ENCODE measurements around the gene CCDC174. TPM values are rescaled to one million over a fixed set of nuclear protein-coding genes. Genes with fewer than 3 reads are reported as not detected.
"Not testable (repeated sequence)": the region's sequence is repeated elsewhere in the genome, so short reads cannot be mapped to it uniquely, and the experiment has no call there.

The CCDC174 gene
- polyA plus RNA-seq, 3 donors: 32.4 to 41.3 (median 36.3) TPM

DNA sequence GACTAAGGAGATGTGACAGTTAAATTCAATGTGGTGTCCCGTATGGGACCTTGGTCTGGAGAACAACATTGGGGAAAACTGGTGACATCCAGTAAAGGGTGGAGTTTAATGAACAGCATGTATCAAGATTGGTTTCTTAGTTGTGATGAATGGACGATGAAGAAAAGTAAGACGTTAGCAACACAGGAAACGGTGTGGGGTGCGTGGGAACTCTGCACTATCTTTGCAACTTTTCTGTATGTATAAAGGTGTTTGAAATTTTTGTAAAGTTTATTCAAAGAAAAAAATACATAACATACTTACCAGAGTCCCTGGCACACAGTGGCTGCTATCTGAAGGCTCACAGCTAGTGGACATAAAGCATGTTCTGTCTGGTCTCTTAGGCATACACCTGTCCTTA is 6.1 kb upstream of the CCDC174 start:
- no peak for DNase-seq (ENCODE audit: extremely low read depth in 1 of 11, low read depth in 9 of 11, low spot score in 4 of 11)

DNA sequence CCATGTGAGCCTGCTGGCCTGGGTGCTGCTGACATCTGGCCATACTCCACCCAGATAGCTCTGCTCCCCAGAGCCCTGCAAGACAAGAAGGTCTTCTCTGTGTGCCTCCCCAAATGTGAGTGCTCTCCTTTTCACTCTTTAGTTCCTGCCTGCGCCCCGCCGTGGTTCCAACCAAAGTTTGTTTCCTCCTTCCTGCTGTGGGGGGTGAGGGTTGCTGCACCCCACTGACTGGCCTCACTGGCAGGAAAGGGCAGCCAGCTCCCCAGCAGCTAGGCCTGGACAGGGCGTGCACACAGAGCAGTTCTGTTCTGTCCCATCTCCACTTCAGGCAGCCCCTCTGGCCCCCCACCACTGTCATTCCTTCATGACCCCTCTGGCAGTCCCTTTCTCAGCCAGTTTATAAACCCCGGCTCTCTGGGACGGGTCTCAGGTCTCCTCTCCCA is 5.4 kb upstream of the CCDC174 start:
- no peak for DNase-seq (ENCODE audit: extremely low read depth in 1 of 11, low read depth in 9 of 11, low spot score in 4 of 11)

DNA sequence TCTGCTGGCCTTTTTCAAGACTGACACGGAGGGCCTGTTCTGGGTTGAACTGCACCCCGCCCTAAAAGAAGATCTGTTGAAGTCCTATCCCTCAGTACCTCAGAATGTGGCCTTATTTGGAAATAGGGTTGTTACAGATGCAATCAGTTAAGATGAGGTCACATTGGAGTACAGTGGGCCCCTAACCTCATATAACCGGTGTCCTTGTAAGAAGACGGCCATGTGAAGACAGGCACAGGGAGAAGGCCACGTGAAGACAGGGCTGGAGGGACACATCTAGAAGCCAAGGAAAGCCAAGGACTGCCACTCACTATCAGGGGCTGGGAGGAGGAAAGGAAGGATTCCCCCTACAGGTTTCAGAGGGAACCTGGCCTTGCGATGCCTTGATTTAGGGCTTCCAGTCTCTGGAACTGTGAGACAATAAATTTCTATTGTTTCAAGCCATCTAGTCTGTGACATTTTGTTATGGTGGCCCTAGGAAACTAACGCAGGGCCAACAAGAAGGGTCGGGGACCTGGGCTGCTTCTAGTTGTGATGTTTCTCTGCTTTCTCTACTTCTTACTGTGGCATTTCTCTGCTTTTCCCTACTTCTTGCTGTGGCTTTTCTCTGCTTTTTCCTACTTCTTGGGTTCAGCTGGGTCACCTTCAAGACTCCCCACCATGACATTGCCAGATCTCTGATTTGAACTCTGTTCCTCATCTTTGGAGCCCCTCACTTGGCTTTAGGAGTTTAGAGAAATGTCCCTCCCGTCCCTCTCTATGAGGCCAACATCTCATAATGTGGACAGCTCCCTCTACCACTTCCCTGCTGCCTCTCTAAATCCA is 4.8 kb upstream of the CCDC174 start:
- DNase-seq (ENCODE audit: extremely low read depth in 1 of 11, low read depth in 9 of 11, low spot score in 4 of 11): no peak

DNA sequence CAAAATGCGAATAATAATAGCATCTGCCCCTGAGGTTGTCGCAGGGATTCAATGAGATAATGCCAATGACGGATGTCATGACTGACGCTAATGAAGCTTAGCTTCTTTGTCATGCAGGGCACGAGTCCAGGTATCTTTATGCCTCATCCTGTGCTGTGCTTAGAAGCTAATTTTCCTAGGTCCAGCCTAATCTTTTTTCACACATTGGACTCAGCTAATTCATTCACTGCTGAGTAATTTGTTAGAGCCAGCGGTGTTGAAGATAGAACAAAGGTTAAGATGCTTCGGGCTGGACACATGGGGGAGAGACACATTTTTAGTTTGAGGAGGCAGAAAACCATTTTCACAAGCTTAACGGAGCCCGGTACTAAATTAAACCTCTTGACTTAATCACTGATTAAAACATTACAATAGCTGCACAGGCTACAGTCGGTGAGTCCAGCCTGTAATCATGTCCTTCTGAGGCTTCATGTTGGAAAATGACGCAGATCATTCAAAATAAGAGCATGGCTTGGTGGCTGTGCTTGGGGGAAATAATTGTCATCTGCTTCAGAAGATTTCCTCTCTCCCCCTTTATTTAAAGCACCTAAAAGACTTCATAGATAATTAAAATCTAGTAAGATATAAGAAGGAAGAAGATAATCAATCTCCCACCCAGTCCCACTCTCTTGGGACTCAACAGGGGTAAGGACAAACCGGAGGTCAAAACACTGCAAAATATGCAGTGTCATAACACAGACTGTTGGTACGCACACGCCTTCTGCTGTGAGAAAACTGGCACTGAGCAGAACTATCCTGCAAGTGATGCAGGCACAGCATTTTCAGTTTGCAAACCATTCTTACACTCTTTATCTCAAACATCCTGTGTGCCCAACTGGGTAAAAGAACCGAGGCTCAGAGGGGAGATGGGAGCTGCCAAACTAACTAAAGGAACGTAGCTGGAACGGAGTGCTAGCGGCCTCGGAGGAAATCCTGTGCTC is 3.3 kb upstream of the CCDC174 start:
- DNase-seq (ENCODE audit: extremely low read depth in 1 of 11, low read depth in 9 of 11, low spot score in 4 of 11): no peak

DNA sequence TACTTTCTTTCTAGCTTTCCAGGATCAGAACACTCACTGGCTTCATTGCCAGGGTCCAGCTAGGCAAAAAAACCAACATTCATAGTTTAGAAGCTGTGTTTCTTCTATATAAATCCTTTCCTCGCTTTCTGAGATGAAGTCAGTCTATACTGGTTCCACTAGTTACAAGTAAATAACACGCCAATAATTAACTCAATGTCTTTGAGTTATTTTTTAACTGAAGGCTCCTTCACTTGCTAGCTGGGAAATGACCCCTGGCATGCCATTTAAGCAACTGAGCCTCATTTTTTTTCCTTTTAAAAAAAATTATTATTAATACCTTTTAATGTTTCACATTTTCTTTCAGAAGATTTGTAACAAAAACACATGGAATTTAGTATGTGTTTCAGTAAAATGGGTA is 2.1 kb upstream of the CCDC174 start:
- DNase-seq (ENCODE audit: extremely low read depth in 1 of 11, low read depth in 9 of 11, low spot score in 4 of 11): peak in 4 of 11 donors; percentile 46 to 79 (median 51)

DNA sequence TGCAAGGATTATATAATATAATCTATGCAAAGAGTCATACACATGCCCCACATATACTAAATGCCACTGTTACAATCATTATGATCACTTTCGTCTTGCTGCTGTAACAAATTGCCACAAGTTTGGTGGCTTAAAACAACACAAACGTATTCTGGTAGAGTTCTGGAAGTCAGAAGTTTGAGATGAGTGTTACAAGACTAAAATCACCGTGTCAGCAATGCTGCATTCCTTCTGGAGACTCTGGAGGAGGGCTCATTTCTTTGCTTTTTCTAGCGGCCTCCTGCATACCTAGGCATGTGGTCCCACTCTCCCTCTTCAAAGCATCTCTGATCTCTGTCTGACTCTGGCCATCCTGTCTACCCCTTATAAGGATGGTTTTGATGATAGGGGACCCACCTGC is 1.4 kb upstream of the CCDC174 start:
- DNase-seq (ENCODE audit: extremely low read depth in 1 of 11, low read depth in 9 of 11, low spot score in 4 of 11): no peak

DNA sequence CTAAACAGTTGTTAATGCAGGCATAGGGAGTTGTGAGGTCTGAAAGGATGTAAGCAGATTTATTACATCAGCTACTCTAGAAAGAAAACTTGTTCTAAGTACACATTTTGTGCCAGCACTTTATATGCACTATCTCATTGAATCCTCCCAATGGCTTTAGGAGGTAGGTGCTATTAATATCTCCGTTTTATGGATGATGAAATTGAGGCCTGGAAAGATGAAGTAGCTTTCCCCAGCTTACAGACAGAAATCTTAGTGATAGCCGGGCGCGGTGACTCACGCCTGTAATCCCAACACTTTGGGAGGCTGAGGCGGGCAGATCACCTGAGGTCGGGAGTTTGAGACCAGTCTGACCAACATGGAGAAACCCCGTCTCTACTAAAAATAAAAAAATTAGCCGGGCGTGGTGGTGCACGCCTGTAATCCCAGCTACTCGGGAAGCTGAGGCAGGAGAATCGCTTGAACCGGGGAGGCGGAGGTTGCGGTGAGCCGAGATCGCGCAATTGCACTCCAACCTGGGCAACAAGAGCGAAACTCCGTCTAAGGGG is 872 bp downstream of the CCDC174 start:
- DNase-seq (ENCODE audit: extremely low read depth in 1 of 11, low read depth in 9 of 11, low spot score in 4 of 11): not testable (repeated sequence)

DNA sequence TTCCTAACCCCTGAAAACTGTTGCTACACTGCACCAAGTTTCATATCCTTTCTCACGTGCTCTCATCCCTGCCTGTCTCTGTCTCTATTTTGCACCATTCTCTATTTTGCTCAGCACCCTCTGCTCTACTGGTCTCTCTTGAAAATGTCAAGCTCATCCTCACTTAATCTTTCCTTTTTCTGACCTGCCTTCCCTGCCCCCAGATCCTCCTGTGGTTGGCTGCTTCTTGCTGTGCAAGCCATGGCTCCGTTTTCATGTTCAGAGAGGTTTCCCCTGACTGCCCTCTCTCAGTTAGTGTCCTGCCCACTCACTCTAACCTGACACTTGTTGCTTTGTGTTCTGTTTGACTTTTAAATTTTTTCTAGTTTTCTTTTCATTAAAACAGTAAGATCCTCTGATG is 6.0 kb downstream of the CCDC174 start:
- DNase-seq (ENCODE audit: extremely low read depth in 1 of 11, low read depth in 9 of 11, low spot score in 4 of 11): no peak

DNA sequence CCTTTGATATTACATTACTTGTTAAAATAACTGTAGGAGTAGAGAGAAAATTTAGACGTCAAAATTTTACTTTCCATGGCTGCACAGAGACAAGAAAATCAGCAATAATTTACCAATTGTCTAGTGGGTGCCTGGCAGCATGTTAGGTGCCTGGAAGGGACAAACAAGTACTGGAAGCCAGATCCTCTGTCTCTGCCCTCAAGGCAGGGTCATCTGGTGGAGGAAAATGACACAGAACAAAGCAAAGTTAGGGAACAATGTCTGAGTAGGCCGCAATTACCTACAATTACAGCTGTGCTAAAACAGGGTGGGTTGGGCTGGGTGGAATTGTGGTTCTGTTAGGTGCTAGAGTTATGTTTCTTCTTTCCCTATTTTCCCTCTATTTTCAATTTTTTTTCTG is 7.4 kb downstream of the CCDC174 start:
- no peak for DNase-seq (ENCODE audit: extremely low read depth in 1 of 11, low read depth in 9 of 11, low spot score in 4 of 11)

DNA sequence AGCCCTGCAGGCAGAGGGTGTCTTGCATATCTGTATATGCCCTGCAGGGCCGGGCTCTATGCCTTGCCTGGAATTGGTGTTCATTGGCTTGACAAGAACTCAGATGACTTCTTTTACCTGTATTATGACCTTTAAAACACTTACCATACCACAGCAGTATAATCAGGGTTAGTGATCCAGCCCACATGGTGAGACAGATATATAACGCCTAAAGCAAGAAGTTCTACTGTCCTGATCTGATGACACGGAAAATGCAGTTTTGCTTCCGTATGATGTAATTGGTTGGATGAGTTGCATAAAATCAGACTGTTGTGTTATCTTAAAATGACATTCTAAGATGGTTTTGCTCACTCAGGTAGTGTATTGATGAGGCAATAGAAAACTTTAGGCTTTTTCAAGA is 9.4 kb downstream of the CCDC174 start:
- no peak for DNase-seq (ENCODE audit: extremely low read depth in 1 of 11, low read depth in 9 of 11, low spot score in 4 of 11)

DNA sequence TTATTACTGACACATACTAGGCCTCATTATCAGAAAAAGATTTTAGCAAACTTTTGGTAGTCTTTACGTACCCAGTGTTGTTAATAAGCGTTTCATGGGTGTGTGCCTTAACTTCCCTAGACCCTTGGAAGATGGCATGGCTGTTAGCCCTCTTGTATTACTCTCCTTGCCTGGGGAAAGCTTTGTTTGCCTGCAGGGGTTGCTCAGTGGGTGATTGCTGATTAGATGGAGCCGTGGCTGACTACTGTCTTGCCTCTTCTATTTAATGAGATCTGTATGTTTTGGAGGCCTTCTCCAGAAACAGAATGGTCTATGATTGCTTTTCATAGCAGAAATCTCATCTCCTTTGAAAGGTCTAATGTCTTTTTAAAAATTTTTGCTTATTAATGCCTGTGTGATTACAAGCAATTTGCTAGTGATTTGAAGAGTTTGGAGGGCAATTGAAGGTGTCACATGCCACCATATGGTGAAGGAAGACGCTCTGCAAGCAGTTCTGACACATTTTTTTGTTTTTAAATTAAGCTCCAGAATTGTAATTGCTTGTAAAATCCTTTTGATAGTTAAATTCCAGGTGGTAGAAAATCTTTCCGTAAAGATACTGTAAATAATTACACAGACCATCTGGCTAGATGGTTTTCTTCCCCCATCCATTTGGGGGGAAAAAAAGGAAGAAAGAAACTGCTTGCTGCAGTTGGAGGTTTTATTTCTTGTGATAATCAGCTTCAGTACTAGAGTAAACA is 12.0 kb downstream of the CCDC174 start:
- DNase-seq (ENCODE audit: extremely low read depth in 1 of 11, low read depth in 9 of 11, low spot score in 4 of 11): no peak

DNA sequence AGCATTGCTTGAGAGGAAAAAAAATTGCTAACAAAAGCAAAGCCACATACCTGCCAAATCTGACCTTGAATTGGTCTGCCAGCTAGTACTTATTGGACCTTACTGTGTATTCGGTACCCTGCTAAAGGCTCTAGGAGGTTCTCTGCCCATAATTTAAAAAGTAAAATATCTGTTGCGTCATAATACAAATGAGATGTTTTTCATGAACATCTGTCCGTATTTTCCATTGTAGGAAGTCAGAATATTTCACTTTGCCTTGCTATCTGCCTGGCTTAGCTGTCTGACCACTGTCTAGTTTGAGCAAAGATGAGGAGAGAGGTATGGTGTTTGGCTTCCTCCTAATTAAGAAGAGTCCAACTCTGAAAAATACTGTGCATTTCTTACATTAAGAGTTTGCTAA is 12.6 kb downstream of the CCDC174 start:
- no peak for DNase-seq (ENCODE audit: extremely low read depth in 1 of 11, low read depth in 9 of 11, low spot score in 4 of 11)

DNA sequence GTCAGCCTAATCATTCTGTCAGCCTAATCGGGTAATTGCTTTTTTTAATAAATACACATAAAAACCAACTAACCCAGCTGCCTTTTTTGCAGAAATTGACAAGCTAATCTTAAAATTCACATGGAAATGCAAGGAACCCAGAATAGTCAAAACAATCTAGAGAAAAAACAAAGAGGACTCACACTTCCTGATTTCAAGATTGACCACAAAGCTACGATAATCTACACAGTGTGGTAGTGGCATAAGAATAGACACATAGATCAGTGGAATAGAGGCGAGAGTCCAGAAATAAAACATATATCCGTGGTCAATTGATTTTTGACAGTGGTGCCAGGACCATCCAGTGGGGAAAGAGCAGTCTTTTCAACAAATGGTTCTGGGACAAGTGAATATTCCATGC is 21.0 kb downstream of the CCDC174 start:
- DNase-seq (ENCODE audit: extremely low read depth in 1 of 11, low read depth in 9 of 11, low spot score in 4 of 11): no peak

DNA sequence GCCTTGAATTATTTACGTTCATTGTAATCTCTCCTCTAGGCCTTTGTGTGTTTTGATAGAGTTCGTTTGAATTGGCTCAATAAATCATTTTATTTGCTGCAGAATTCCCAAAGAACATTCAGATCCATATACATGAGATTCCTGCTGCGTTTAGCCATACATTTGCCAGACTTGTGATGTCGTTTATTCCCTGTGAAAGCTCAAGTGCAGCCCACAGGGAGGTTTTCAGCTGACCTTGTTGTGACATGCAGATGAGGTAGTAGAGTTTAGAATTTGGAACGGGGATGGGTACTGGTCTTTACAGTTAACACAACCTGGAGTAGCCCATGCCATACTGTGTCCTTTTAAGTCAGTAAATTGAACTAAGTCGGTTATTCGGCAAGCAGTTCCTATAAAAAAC is 23.3 kb downstream of the CCDC174 start, which contains the start of gene C3orf20:
C3orf20 (plus strand) TSS at position 301 of the 400 bp plus-strand sequence. CDS start 7,573 bp downstream, outside the sequence.
- DNase-seq (ENCODE audit: extremely low read depth in 1 of 11, low read depth in 9 of 11, low spot score in 4 of 11): no peak

DNA sequence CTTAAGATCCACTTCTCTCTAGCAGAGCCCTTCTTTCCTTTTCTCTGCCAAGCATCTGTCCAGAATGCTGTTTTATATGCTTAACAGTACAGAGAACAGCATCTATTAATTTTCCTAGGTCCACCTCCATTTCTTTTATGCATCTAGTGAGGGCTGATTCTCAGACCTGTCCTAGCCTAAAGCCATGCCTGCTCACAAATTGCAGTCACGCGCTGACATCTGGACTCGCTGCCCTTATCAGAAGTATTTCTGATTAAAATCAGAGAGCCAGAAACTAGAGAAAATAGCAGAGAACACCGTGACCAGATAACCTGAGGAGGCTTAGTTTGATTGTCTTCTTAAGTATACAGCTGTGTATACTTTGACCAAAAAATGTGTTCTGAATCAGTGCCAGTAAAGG is 25.3 kb downstream of the CCDC174 start:
- DNase-seq (ENCODE audit: extremely low read depth in 1 of 11, low read depth in 9 of 11, low spot score in 4 of 11): no peak

DNA sequence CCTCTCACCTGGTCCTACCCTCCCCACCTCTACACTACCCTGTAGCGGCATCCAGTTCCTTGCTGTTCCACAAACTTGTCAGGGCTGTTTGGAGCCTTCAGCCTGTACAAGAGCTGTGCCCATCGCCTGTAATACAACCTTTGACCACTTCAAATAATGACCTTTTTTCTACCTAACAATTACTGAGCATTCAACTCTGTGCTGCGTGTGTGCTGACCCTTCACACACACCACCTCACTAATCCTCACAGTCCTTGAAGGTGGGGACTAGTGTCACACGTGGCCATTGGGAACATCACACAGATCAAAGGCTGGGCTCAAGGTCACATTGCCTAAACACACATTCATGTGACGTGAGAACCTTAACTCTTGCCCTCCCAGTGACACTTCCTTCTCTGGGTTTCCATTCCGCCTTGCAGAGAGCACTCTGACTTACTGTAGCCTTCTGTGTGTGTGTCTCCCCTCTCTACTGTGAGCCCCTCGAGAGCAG is 26.5 kb downstream of the CCDC174 start:
- no peak for DNase-seq (ENCODE audit: extremely low read depth in 1 of 11, low read depth in 9 of 11, low spot score in 4 of 11)

DNA sequence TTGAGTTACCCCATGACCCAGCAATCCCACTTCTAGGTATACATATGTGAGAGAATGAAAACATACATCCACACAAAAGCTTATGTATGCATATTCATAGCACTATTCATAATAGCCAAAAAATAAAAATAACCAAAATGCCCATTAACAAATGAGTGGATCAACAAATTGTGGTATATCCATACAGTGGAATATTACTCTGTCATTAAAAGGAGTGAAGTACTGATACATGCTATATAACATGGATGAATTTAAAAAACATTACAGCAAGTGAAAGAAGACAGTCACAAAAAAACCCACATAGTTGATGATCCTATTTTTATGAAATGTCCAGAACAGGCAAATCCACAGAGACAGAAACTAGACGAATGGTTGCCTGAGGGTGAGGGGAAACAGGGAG is 28.6 kb downstream of the CCDC174 start:
- DNase-seq (ENCODE audit: extremely low read depth in 1 of 11, low read depth in 9 of 11, low spot score in 4 of 11): no peak

DNA sequence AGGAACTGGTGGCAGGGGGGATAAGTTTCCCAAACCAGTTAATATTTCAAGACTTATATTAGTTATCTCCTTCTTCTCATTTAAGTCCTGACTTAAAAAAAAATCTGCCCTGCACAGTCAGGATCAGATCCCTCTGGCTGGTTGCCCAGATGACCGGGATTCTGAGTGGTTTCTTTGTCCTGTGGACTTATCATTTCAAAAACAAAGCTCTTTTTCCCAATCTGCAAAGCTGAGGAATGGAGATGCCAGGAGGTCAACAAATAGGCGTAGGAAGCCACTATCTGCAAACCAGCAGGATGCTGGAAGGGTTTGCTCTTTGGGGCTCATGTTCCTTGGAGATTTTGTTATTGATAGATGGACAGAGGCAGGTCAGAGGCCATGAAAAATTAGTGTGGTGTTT is 29.2 kb downstream of the CCDC174 start:
- no peak for DNase-seq (ENCODE audit: extremely low read depth in 1 of 11, low read depth in 9 of 11, low spot score in 4 of 11)

DNA sequence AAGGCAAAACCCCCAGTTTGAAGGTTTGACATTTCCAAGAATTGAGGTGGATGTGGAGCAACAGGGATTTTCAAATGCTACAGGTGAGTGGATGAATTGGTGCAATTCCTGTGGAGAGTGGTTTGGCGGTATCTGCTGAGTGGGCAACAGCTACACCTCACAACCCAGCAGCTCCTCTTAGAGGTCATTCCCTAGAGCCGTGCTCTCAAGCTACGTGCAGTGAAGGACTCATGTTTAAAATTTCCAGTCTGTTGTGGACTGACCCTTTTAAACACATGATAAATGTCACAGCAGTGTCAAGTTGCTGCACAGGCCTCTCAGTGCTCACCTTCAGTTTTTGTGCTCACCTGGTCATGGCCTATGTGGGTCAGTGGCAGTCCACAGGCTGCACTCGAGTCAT is 32.9 kb downstream of the CCDC174 start:
- DNase-seq (ENCODE audit: extremely low read depth in 1 of 11, low read depth in 9 of 11, low spot score in 4 of 11): no peak
